HEK293 (cell line): ENCODE measurements around the gene YDJC.

Experiments used
- EGR2 ChIP-seq: fragments of 450-650 bp; formaldehyde crosslinking; IDR thresholded peaks from 2 replicates; pipeline ENCODE4 v1.5.1; 2016; ENCODE audit warnings: low read depth, missing biosample characterization, missing genetic modification characterization
- GLI2 ChIP-seq: fragments of 450-650 bp; formaldehyde crosslinking; IDR thresholded peaks from 2 replicates; pipeline ENCODE4; 2017; ENCODE audit warnings: missing biosample characterization, missing genetic modification characterization, low read depth, borderline replicate concordance
- GLIS1 ChIP-seq: fragments of 450-650 bp; formaldehyde crosslinking; IDR thresholded peaks from 2 replicates; pipeline ENCODE4 v1.5.1; 2016; ENCODE audit warnings: missing biosample characterization, missing genetic modification characterization
- KLF16 ChIP-seq: fragments of 450-650 bp; formaldehyde crosslinking; IDR thresholded peaks from 2 replicates; pipeline ENCODE4 v1.5.1; 2017; ENCODE audit warnings: missing biosample characterization, missing genetic modification characterization
- KLF7 ChIP-seq: fragments of 450-650 bp; formaldehyde crosslinking; IDR thresholded peaks from 2 replicates; pipeline ENCODE4 v1.5.1; 2016; ENCODE audit warnings: missing biosample characterization, missing genetic modification characterization, borderline replicate concordance
- OSR2 ChIP-seq: fragments of 450-650 bp; formaldehyde crosslinking; IDR thresholded peaks from 2 replicates; pipeline ENCODE4 v1.5.1; 2016; ENCODE audit warnings: missing biosample characterization, missing genetic modification characterization
- SALL2 ChIP-seq: fragments of 450-650 bp; formaldehyde crosslinking; IDR thresholded peaks from 2 replicates; pipeline ENCODE4 v1.5.0; 2017; ENCODE audit warnings: missing biosample characterization, mild to moderate bottlenecking, missing genetic modification characterization, borderline replicate concordance
- TRIM28 ChIP-seq: IDR thresholded peaks from 2 replicates; pipeline ENCODE4 v1.6.1; 2011; ENCODE audit warnings: low read length, control low read depth, borderline replicate concordance
- ZBTB10 ChIP-seq: fragments of 450-650 bp; formaldehyde crosslinking; IDR thresholded peaks from 2 replicates; pipeline ENCODE4 v1.5.1; 2016; ENCODE audit warnings: missing biosample characterization, missing genetic modification characterization
- ZFP69B ChIP-seq: fragments of 450-650 bp; formaldehyde crosslinking; IDR thresholded peaks from 2 replicates; pipeline ENCODE4 v1.5.1; 2016; ENCODE audit warnings: missing biosample characterization, missing genetic modification characterization
- ZNF114 ChIP-seq: fragments of 450-650 bp; formaldehyde crosslinking; IDR thresholded peaks from 2 replicates; pipeline ENCODE4 v1.5.0; 2017; ENCODE audit warnings: missing biosample characterization, missing genetic modification characterization
- ZNF133 ChIP-seq: fragments of 450-650 bp; formaldehyde crosslinking; IDR thresholded peaks from 2 replicates; pipeline ENCODE4 v1.5.1; 2016; ENCODE audit warnings: missing biosample characterization, missing genetic modification characterization
- ZNF138 ChIP-seq: fragments of 450-650 bp; formaldehyde crosslinking; IDR thresholded peaks from 2 replicates; pipeline ENCODE4 v1.5.1; 2016; ENCODE audit warnings: missing biosample characterization, missing genetic modification characterization, borderline replicate concordance
- ZNF24 ChIP-seq: fragments of 450-650 bp; formaldehyde crosslinking; IDR thresholded peaks from 2 replicates; pipeline ENCODE4 v1.5.1; 2016; ENCODE audit warnings: missing biosample characterization, missing genetic modification characterization
- ZNF394 ChIP-seq: fragments of 450-650 bp; formaldehyde crosslinking; IDR thresholded peaks from 2 replicates; pipeline ENCODE4 v1.5.1; 2016; ENCODE audit warnings: missing biosample characterization, missing genetic modification characterization, mild to moderate bottlenecking, moderate library complexity, borderline replicate concordance
- ZNF423 ChIP-seq: fragments of 450-650 bp; formaldehyde crosslinking; IDR thresholded peaks from 2 replicates; pipeline ENCODE4 v1.5.1; 2016; ENCODE audit warnings: missing biosample characterization, missing genetic modification characterization
- ZNF501 ChIP-seq: fragments of 450-650 bp; formaldehyde crosslinking; IDR thresholded peaks from 2 replicates; pipeline ENCODE4 v1.5.1; 2016; ENCODE audit warnings: missing biosample characterization, missing genetic modification characterization
- ZNF670 ChIP-seq: fragments of 450-650 bp; formaldehyde crosslinking; IDR thresholded peaks from 2 replicates; pipeline ENCODE4 v1.5.1; 2016; ENCODE audit warnings: missing biosample characterization, missing genetic modification characterization, low read depth
- ZNF677 ChIP-seq: fragments of 450-650 bp; IDR thresholded peaks from 2 replicates; pipeline ENCODE4 v1.5.0; 2018; ENCODE audit warnings: missing biosample characterization, mild to moderate bottlenecking, missing genetic modification characterization, moderate library complexity
- ZNF747 ChIP-seq: fragments of 450-650 bp; formaldehyde crosslinking; IDR thresholded peaks from 2 replicates; pipeline ENCODE4 v1.5.1; 2016; ENCODE audit warnings: missing biosample characterization, missing genetic modification characterization
- TF ChIP-seq, protein P1 (sequence below): fragments of 450-650 bp; formaldehyde crosslinking; IDR thresholded peaks from 2 replicates; pipeline ENCODE4 v1.5.1; 2016; ENCODE audit warnings: missing biosample characterization, missing genetic modification characterization
- TF ChIP-seq, protein P2 (sequence below): fragments of 450-650 bp; formaldehyde crosslinking; IDR thresholded peaks from 2 replicates; pipeline ENCODE4 v1.5.1; 2016; ENCODE audit warnings: missing biosample characterization, missing genetic modification characterization
- TF ChIP-seq, protein P3 (sequence below): fragments of 450-650 bp; formaldehyde crosslinking; conservative IDR thresholded peaks from 2 replicates; pipeline ENCODE4 v1.5.1; 2016; ENCODE audit warnings: low read depth, missing biosample characterization, missing genetic modification characterization
- TF ChIP-seq, protein P4 (sequence below): fragments of 450-650 bp; formaldehyde crosslinking; IDR thresholded peaks from 2 replicates; pipeline ENCODE4 v1.5.1; 2017; ENCODE audit warnings: missing biosample characterization, missing genetic modification characterization

YDJC gene

DNA sequence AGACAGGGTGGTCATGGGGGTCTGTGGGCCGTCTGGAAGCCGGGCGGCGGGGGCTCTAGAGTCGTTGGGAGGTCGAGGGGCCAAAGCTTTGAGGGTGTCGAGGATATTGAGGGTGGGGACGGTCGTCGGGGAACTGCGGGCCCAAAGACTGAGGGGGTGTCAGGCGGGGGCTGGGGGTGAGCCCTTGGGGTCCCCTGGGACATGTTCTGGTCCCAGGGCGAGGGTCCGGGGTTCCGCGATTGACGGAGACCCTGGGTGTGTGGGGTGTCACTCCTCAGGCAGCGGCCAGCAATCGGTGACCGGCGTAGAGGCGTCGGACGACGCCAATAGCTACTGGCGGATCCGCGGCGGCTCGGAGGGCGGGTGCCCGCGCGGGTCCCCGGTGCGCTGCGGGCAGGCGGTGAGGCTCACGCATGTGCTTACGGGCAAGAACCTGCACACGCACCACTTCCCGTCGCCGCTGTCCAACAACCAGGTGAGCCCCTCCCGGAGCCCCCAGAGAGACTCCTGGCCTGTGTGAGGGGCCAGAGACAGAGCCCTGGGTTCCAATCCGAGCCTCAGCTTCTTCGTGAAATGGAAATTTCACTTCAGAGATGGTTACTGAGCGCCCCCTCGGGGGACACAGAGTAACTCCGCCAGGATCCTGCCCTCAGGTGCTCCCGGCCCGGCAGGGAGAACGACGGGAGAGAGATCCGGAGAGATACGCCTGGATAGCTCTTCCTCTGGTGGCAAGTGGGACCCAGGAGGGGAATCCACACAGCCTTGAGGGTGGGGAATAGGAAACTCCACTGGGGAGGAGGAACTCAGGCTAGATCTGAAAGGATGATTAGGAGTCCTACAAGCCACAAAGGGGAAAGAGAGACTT is 13.0 kb upstream of the YDJC start (continued):
- TF ChIP-seq, protein P1, sequence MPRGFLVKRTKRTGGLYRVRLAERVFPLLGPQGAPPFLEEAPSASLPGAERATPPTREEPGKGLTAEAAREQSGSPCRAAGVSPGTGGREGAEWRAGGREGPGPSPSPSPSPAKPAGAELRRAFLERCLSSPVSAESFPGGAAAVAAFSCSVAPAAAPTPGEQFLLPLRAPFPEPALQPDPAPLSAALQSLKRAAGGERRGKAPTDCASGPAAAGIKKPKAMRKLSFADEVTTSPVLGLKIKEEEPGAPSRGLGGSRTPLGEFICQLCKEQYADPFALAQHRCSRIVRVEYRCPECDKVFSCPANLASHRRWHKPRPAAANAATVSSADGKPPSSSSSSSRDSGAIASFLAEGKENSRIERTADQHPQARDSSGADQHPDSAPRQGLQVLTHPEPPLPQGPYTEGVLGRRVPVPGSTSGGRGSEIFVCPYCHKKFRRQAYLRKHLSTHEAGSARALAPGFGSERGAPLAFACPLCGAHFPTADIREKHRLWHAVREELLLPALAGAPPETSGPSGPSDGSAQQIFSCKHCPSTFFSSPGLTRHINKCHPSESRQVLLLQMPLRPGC (tag by site-specific recombination): no peak
- TF ChIP-seq, protein P2, sequence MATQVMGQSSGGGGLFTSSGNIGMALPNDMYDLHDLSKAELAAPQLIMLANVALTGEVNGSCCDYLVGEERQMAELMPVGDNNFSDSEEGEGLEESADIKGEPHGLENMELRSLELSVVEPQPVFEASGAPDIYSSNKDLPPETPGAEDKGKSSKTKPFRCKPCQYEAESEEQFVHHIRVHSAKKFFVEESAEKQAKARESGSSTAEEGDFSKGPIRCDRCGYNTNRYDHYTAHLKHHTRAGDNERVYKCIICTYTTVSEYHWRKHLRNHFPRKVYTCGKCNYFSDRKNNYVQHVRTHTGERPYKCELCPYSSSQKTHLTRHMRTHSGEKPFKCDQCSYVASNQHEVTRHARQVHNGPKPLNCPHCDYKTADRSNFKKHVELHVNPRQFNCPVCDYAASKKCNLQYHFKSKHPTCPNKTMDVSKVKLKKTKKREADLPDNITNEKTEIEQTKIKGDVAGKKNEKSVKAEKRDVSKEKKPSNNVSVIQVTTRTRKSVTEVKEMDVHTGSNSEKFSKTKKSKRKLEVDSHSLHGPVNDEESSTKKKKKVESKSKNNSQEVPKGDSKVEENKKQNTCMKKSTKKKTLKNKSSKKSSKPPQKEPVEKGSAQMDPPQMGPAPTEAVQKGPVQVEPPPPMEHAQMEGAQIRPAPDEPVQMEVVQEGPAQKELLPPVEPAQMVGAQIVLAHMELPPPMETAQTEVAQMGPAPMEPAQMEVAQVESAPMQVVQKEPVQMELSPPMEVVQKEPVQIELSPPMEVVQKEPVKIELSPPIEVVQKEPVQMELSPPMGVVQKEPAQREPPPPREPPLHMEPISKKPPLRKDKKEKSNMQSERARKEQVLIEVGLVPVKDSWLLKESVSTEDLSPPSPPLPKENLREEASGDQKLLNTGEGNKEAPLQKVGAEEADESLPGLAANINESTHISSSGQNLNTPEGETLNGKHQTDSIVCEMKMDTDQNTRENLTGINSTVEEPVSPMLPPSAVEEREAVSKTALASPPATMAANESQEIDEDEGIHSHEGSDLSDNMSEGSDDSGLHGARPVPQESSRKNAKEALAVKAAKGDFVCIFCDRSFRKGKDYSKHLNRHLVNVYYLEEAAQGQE (tag by site-specific recombination): peak; percentile 72
- no peak for TF ChIP-seq ZNF114 (tag by site-specific recombination)
- TF ChIP-seq ZFP69B (tag by site-specific recombination): no peak
- no peak for TF ChIP-seq ZNF677
- TF ChIP-seq KLF16 (tag by site-specific recombination): no peak
- TF ChIP-seq KLF7 (tag by site-specific recombination): no peak
- peak; percentile 11; the same call in 1 of the 2 replicates for TF ChIP-seq GLIS1
- no peak for TF ChIP-seq TRIM28
- TF ChIP-seq EGR2 (tag by site-specific recombination): no peak
- no peak for TF ChIP-seq ZNF670 (tag by site-specific recombination)
- 0 out of 2 replicates have a peak, but pooled peaks have one; percentile 3 for TF ChIP-seq ZNF24 (tag by site-specific recombination)
- TF ChIP-seq OSR2 (tag by site-specific recombination): no peak
- no peak for TF ChIP-seq SALL2
- TF ChIP-seq, protein P3, sequence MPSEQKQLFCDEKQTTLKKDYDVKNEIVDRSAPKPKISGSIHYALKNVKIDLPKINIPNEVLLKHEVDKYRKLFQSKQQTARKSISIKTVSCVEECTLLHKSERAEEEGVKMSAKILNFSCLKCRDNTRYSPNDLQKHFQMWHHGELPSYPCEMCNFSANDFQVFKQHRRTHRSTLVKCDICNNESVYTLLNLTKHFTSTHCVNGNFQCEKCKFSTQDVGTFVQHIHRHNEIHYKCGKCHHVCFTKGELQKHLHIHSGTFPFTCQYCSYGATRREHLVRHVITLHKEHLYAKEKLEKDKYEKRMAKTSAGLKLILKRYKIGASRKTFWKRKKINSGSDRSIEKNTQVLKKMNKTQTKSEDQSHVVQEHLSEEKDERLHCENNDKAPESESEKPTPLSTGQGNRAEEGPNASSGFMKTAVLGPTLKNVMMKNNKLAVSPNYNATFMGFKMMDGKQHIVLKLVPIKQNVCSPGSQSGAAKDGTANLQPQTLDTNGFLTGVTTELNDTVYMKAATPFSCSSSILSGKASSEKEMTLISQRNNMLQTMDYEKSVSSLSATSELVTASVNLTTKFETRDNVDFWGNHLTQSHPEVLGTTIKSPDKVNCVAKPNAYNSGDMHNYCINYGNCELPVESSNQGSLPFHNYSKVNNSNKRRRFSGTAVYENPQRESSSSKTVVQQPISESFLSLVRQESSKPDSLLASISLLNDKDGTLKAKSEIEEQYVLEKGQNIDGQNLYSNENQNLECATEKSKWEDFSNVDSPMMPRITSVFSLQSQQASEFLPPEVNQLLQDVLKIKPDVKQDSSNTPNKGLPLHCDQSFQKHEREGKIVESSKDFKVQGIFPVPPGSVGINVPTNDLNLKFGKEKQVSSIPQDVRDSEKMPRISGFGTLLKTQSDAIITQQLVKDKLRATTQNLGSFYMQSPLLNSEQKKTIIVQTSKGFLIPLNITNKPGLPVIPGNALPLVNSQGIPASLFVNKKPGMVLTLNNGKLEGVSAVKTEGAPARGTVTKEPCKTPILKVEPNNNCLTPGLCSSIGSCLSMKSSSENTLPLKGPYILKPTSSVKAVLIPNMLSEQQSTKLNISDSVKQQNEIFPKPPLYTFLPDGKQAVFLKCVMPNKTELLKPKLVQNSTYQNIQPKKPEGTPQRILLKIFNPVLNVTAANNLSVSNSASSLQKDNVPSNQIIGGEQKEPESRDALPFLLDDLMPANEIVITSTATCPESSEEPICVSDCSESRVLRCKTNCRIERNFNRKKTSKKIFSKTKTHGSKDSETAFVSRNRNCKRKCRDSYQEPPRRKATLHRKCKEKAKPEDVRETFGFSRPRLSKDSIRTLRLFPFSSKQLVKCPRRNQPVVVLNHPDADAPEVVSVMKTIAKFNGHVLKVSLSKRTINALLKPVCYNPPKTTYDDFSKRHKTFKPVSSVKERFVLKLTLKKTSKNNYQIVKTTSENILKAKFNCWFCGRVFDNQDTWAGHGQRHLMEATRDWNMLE (tag by site-specific recombination): no peak
- no peak for TF ChIP-seq GLI2 (tag by site-specific recombination)
- no peak for TF ChIP-seq ZNF747 (tag by site-specific recombination)
- no peak for TF ChIP-seq ZNF423 (tag by site-specific recombination)
- peak; percentile 83 for TF ChIP-seq ZNF394 (tag by site-specific recombination)
- TF ChIP-seq ZNF138 (tag by site-specific recombination): no peak
- no peak for TF ChIP-seq ZNF133 (tag by site-specific recombination)
- TF ChIP-seq, protein P4, sequence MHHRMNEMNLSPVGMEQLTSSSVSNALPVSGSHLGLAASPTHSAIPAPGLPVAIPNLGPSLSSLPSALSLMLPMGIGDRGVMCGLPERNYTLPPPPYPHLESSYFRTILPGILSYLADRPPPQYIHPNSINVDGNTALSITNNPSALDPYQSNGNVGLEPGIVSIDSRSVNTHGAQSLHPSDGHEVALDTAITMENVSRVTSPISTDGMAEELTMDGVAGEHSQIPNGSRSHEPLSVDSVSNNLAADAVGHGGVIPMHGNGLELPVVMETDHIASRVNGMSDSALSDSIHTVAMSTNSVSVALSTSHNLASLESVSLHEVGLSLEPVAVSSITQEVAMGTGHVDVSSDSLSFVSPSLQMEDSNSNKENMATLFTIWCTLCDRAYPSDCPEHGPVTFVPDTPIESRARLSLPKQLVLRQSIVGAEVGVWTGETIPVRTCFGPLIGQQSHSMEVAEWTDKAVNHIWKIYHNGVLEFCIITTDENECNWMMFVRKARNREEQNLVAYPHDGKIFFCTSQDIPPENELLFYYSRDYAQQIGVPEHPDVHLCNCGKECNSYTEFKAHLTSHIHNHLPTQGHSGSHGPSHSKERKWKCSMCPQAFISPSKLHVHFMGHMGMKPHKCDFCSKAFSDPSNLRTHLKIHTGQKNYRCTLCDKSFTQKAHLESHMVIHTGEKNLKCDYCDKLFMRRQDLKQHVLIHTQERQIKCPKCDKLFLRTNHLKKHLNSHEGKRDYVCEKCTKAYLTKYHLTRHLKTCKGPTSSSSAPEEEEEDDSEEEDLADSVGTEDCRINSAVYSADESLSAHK (tag by site-specific recombination): 0 out of 2 replicates have a peak, but pooled peaks have one; percentile 8
- TF ChIP-seq ZBTB10 (tag by site-specific recombination): peak; percentile 61
- no peak for TF ChIP-seq ZNF501 (tag by site-specific recombination)
